Testis (tissue), 2 donors: ENCODE measurements around the gene PPP6R3.

ENCODE experiments used
- POLR2A ChIP-seq: fragments of 450-650 bp; IDR thresholded peaks from one replicate; pipeline ENCODE4 v1.6.1; 2017; ENCODE audit warnings: antibody characterized with exemption, mild to moderate bottlenecking, moderate library complexity
- TF ChIP-seq, protein P1 (sequence below), 3 experiments: fragments of 450-650 bp in 2 of 3; fragments of 200-600 bp in 1 of 3; sonication (generic) in 1 of 3; IDR thresholded peaks; one replicate each; pipeline ENCODE4 v1.5.1; 2016 to 2019; ENCODE audit warnings: antibody characterized with exemption in 3 of 3, mild to moderate bottlenecking in 2 of 3, moderate library complexity in 1 of 3

DNA sequence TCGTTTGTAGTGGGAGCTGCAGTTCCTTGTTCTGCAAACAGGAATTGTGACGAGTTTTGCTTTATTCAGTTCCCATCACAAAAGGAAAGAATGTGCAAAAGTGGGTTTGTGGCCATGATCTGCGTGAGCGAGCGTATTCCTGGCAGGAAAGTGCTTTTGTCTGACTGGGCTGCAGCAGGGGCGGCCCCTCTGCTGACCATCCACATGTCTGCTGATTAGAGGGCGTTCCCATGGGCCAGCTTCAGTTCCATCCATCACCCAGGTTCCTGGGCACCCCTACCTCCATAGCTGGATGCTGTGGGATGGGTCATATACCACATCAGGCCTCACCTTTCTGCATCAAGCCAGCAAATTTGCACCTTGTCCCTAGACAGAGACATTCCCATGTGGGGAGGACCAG, 194.9 kb downstream of the PPP6R3 start:
- no peak for TF ChIP-seq POLR2A
- TF ChIP-seq, protein P1, sequence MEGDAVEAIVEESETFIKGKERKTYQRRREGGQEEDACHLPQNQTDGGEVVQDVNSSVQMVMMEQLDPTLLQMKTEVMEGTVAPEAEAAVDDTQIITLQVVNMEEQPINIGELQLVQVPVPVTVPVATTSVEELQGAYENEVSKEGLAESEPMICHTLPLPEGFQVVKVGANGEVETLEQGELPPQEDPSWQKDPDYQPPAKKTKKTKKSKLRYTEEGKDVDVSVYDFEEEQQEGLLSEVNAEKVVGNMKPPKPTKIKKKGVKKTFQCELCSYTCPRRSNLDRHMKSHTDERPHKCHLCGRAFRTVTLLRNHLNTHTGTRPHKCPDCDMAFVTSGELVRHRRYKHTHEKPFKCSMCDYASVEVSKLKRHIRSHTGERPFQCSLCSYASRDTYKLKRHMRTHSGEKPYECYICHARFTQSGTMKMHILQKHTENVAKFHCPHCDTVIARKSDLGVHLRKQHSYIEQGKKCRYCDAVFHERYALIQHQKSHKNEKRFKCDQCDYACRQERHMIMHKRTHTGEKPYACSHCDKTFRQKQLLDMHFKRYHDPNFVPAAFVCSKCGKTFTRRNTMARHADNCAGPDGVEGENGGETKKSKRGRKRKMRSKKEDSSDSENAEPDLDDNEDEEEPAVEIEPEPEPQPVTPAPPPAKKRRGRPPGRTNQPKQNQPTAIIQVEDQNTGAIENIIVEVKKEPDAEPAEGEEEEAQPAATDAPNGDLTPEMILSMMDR (IDR thresholded peaks at IDR 0.05): no peak
